ENCODE data around the gene TMA7. TPM values are rescaled to one million over a fixed set of nuclear protein-coding genes. Genes with fewer than 3 reads are reported as not detected.
A peak's percentile ranks its signal among the peaks of the same experiment; 100 is the strongest.

TMA7 gene
- total and polyA plus RNA-seq, 2 donors (not counting 1 experiment from before 2014, with no cell fraction given) = 306 to 337 TPM

DNA sequence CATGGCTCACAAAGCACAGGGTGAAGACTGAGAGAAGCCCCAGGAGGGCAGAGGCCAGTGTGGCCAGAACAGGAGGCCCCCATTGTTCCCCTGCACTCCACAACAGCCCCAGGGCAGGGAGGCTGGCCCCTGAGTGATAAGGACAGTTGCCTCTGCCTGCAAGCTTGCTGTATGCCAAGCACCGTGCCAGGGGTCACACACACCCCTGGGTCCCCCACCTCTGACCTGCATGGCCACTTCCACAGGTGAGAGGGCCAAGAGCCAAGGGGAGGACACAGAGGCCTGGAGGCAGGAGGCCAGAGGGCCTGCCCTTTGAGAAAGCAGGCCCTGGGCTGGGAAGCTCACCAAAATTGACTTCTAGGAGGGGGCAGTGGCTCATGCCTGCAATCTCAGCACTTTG, 30.2 kb downstream of the TMA7 start:
- Histone ChIP-seq H3K9me3 (ENCODE audit: control insufficient read depth, insufficient read depth, low read depth, low read length) (no peaks in the 10 kb centered on the region), H3K27ac (ENCODE audit: insufficient read depth, low read length) (no peak overlapping the region), H4K20me1 (ENCODE audit: control insufficient read depth, extremely low read depth, insufficient read depth, low read length) (no peaks in the 10 kb centered on the region), H3K27me3 (ENCODE audit: control insufficient read depth, insufficient read depth, low read length) (no peaks in the 10 kb centered on the region), H3K4me3 (replicated peaks in 1 of 4; ENCODE audit: control extremely low read depth in 1 of 4, insufficient read depth in 1 of 4, low read depth in 3 of 4, low read length in 4 of 4) (no peak overlapping the region), H3K4me2 (ENCODE audit: extremely low read depth, insufficient read depth, low read length) (no peak overlapping the region), H3K4me1 (ENCODE audit: control insufficient read depth, extremely low read depth, insufficient read depth, low read length) (peaks cover 27% of the 10 kb centered on the region), H3K9ac (ENCODE audit: insufficient read depth, low read length) (peak overlapping the region; percentile 13), H3K79me2 (ENCODE audit: control insufficient read depth, insufficient read depth, low read length) (peaks cover 63% of the 10 kb centered on the region), H3K36me3 (ENCODE audit: control insufficient read depth, insufficient read depth, low read length) (peaks cover 31% of the 10 kb centered on the region), H2AFZ (ENCODE audit: low read length) (no peak overlapping the region)
- TF ChIP-seq, protein P1, sequence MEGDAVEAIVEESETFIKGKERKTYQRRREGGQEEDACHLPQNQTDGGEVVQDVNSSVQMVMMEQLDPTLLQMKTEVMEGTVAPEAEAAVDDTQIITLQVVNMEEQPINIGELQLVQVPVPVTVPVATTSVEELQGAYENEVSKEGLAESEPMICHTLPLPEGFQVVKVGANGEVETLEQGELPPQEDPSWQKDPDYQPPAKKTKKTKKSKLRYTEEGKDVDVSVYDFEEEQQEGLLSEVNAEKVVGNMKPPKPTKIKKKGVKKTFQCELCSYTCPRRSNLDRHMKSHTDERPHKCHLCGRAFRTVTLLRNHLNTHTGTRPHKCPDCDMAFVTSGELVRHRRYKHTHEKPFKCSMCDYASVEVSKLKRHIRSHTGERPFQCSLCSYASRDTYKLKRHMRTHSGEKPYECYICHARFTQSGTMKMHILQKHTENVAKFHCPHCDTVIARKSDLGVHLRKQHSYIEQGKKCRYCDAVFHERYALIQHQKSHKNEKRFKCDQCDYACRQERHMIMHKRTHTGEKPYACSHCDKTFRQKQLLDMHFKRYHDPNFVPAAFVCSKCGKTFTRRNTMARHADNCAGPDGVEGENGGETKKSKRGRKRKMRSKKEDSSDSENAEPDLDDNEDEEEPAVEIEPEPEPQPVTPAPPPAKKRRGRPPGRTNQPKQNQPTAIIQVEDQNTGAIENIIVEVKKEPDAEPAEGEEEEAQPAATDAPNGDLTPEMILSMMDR (conservative IDR thresholded peaks at IDR 0.05 in 1 of 2, IDR thresholded peaks at IDR 0.05 in 1 of 2; ENCODE audit: low read depth in 1 of 2, low read length in 2 of 2) = no peak
- TF ChIP-seq EZH2 (IDR thresholded peaks at IDR 0.05; ENCODE audit: low read length, missing control alignments) = no peak
- no peak for DNase-seq (ENCODE audit: low read depth in 2 of 2)

DNA sequence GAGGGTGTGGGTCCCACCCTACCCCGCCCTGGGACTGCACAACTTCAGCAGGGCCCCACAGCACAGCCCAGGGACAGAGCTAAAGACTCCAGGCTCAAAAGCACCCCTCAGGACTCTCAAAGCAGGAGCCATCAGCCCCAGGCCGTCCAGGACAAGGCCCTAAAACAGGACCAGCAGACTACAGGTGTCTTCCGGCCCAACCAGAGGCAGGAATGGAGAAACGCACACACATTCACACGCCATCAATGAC, 32.5 kb downstream of the TMA7 start:
- peaks cover 12% of the 10 kb centered on the region for H3K4me1 ChIP-seq (ENCODE audit: control insufficient read depth, extremely low read depth, insufficient read depth, low read length)
- H3K36me3 ChIP-seq (ENCODE audit: control insufficient read depth, insufficient read depth, low read length) = peaks cover 23% of the 10 kb centered on the region
- peak overlapping the region; percentile 76 for H3K4me2 ChIP-seq (ENCODE audit: extremely low read depth, insufficient read depth, low read length)
- peaks cover 51% of the 10 kb centered on the region for H3K79me2 ChIP-seq (ENCODE audit: control insufficient read depth, insufficient read depth, low read length)
- no peaks in the 10 kb centered on the region for H4K20me1 ChIP-seq (ENCODE audit: control insufficient read depth, extremely low read depth, insufficient read depth, low read length)
- no peaks in the 10 kb centered on the region for H3K27me3 ChIP-seq (ENCODE audit: control insufficient read depth, insufficient read depth, low read length)
- TF ChIP-seq EZH2 (IDR thresholded peaks at IDR 0.05; ENCODE audit: low read length, missing control alignments) = no peak
- TF ChIP-seq, protein P1 (conservative IDR thresholded peaks at IDR 0.05 in 1 of 2, IDR thresholded peaks at IDR 0.05 in 1 of 2; ENCODE audit: low read depth in 1 of 2, low read length in 2 of 2) = peak in 1 of 2 donors; percentile 12
- H2AFZ ChIP-seq (ENCODE audit: low read length) = peak overlapping the region; percentile 33
- H3K4me3 ChIP-seq (replicated peaks in 1 of 4; ENCODE audit: control extremely low read depth in 1 of 4, insufficient read depth in 1 of 4, low read depth in 3 of 4, low read length in 4 of 4) = peak overlapping the region; percentile 72 to 95 (median 78)
- H3K9me3 ChIP-seq (ENCODE audit: control insufficient read depth, insufficient read depth, low read depth, low read length) = no peaks in the 10 kb centered on the region
- peak overlapping the region; percentile 98 for H3K27ac ChIP-seq (ENCODE audit: insufficient read depth, low read length)
- DNase-seq (ENCODE audit: low read depth in 2 of 2) = no peak
- peak overlapping the region; percentile 95 for H3K9ac ChIP-seq (ENCODE audit: insufficient read depth, low read length)

DNA sequence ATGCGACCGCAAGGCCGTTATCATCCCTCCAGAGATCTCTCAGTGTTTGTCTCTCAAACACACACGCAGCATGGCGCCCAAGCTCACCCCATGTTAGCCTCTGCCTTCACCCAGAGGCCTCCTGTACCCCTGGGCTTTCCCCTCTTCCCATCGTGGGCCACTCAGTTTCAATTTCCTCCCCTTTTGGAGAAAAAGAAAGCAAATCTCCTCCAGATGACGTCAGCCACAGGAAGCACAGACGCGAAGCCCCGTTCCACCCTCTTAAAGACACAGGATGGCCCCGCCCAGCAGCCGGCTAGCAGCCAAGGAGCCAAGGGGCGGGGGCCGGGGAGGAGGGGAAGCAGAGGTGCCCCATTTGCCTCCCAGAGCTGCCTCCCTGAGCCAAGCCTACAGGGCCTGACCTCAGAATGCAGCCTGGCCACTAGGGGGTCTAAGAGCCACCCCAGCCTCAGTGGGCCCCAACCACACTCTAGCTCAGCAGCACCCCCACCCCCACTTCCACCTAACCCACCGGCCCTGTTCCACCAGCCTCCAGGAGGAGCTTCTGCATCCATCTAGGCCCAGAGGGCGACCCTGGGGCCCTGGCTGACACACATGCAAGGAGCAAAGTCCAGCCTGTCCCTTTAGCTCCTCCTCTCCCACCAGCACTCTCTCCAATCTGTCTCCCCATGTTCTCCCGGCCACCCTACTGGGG, 33.0 kb downstream of the TMA7 start:
- H3K4me3 ChIP-seq (replicated peaks in 1 of 4; ENCODE audit: control extremely low read depth in 1 of 4, insufficient read depth in 1 of 4, low read depth in 3 of 4, low read length in 4 of 4) = peak overlapping the region; percentile 72 to 95 (median 78)
- no peaks in the 10 kb centered on the region for H4K20me1 ChIP-seq (ENCODE audit: control insufficient read depth, extremely low read depth, insufficient read depth, low read length)
- H3K27ac ChIP-seq (ENCODE audit: insufficient read depth, low read length) = peak overlapping the region; percentile 98
- H3K27me3 ChIP-seq (ENCODE audit: control insufficient read depth, insufficient read depth, low read length) = no peaks in the 10 kb centered on the region
- peak overlapping the region; percentile 76 for H3K4me2 ChIP-seq (ENCODE audit: extremely low read depth, insufficient read depth, low read length)
- no peaks in the 10 kb centered on the region for H3K9me3 ChIP-seq (ENCODE audit: control insufficient read depth, insufficient read depth, low read depth, low read length)
- peak; percentile 88 to 94 for DNase-seq (ENCODE audit: low read depth in 2 of 2)
- TF ChIP-seq EZH2 (IDR thresholded peaks at IDR 0.05; ENCODE audit: low read length, missing control alignments) = no peak
- TF ChIP-seq, protein P1 (conservative IDR thresholded peaks at IDR 0.05 in 1 of 2, IDR thresholded peaks at IDR 0.05 in 1 of 2; ENCODE audit: low read depth in 1 of 2, low read length in 2 of 2) = peak; percentile 30 to 32
- peak overlapping the region; percentile 33 for H2AFZ ChIP-seq (ENCODE audit: low read length)
- peak overlapping the region; percentile 95 for H3K9ac ChIP-seq (ENCODE audit: insufficient read depth, low read length)
- peaks cover 19% of the 10 kb centered on the region for H3K36me3 ChIP-seq (ENCODE audit: control insufficient read depth, insufficient read depth, low read length)
- peaks cover 46% of the 10 kb centered on the region for H3K79me2 ChIP-seq (ENCODE audit: control insufficient read depth, insufficient read depth, low read length)
- peaks cover 7% of the 10 kb centered on the region for H3K4me1 ChIP-seq (ENCODE audit: control insufficient read depth, extremely low read depth, insufficient read depth, low read length)
